ENCODE results near the gene ELFN2.
A peak's percentile ranks its signal among the peaks of the same experiment; 100 is the strongest.
"Not testable (repeated sequence)": the region's sequence is repeated elsewhere in the genome, so short reads cannot be mapped to it uniquely, and the experiment has no call there.

The ELFN2 gene, protein sequence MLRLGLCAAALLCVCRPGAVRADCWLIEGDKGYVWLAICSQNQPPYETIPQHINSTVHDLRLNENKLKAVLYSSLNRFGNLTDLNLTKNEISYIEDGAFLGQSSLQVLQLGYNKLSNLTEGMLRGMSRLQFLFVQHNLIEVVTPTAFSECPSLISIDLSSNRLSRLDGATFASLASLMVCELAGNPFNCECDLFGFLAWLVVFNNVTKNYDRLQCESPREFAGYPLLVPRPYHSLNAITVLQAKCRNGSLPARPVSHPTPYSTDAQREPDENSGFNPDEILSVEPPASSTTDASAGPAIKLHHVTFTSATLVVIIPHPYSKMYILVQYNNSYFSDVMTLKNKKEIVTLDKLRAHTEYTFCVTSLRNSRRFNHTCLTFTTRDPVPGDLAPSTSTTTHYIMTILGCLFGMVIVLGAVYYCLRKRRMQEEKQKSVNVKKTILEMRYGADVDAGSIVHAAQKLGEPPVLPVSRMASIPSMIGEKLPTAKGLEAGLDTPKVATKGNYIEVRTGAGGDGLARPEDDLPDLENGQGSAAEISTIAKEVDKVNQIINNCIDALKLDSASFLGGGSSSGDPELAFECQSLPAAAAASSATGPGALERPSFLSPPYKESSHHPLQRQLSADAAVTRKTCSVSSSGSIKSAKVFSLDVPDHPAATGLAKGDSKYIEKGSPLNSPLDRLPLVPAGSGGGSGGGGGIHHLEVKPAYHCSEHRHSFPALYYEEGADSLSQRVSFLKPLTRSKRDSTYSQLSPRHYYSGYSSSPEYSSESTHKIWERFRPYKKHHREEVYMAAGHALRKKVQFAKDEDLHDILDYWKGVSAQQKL

DNA sequence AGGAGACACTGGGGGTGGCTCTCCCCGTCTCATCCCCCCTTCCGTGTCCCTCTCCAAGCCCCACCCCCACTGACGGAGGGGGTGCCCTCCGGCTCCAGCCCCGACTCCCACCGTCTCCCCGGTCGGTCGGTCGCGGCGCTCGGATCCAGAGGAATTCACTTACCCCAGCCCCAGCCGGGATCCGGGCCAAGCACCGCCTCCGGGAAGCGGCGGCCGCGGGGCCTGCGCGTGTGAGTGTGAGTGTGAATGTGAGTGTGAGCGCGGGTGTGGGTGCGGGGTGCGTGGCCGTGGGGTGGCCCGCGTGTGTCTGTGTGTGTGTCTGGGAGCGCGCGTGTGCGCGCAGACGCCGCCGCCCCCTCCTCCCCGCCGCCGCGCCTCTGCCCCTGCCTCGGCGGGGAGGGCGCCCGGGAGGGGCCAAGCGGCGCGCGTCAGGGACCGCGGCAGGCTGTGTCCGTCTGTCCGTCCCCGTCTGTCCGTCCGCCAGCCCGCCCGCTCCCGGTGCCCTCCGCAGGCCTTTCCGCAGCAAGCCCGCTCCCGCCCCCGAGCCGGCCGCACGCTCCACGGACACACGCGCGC lies at the start of gene ELFN2:
Gene ELFN2, minus strand, starts transcription at position 345 of the 576 bp plus-strand sequence. CDS start 51,945 bp downstream, outside the sequence.
- H3K27me3 Mint-ChIP-seq, result peaks cover 94% of the 10 kb centered on the region
- H3K4me1 Mint-ChIP-seq, result peaks cover 20% of the 10 kb centered on the region
- peak within 1 kb of the TSS; percentile 38 for H3K4me3 Mint-ChIP-seq
- no peaks in the 10 kb centered on the region for H3K36me3 Mint-ChIP-seq
- H3K9me3 Mint-ChIP-seq, result no peaks in the 10 kb centered on the region
- H3K27ac Mint-ChIP-seq, result no peak within 1 kb of the TSS
- CTCF ChIA-PET, result interaction anchor here (5.1 kb wide), 1 partner anchor 111 kb away, joined by 60 read pairs; no protein-coding TSS in a partner anchor
- no peak for DNase-seq

DNA sequence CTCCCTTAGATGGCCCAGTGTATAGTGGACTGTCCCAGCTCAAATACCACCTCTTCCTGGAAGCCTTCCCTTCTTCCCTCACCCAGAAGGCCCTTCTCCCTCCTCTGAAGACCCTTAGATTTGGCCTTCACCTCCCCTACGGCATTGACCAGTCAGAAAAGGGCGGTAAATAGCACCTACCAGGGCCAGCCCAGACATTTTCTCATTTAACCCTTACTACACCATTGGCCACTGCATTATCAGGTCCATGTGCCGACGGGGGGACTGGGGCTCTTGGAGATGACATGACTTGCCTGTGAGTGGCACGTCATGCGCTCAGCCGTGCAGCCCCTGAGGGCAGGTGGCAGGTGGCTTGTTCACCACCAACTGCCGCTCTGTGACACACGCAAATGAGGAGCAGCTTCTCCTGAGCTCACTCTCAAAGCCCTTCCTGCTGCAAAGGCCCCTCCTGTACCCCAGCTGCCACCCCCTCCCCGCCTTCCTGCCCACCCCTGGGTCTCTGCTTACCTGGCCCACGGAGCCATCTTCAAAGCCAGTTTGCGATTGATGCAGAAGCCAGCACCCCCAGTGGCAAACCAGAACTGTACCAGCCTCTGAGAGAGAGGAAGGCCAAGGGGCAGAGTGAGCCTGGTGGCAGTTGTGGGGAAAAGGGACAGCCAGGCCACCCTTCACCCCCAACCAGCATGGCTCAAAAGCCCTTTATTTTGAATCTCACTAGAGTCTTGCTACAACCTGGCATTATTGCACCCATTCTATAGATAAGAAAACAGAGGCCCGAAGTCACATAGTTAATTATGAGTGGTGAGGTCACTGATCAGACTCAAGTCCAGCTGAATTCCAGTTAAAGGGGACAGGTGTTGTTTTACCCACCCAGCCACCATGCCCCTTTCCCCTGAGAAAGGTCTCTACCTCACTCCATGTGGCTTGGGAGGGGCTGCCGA lies 49.4 kb upstream of the ELFN2 start:
- CTCF ChIA-PET, result no interaction called here
- peaks cover 47% of the 10 kb centered on the region for H3K36me3 Mint-ChIP-seq
- no peaks in the 10 kb centered on the region for H3K27me3 Mint-ChIP-seq
- H3K4me1 Mint-ChIP-seq, result peaks cover 9% of the 10 kb centered on the region
- H3K4me3 Mint-ChIP-seq, result no peak overlapping the region
- peak overlapping the region; percentile 6 for H3K27ac Mint-ChIP-seq
- no peaks in the 10 kb centered on the region for H3K9me3 Mint-ChIP-seq
- DNase-seq, result no peak

DNA sequence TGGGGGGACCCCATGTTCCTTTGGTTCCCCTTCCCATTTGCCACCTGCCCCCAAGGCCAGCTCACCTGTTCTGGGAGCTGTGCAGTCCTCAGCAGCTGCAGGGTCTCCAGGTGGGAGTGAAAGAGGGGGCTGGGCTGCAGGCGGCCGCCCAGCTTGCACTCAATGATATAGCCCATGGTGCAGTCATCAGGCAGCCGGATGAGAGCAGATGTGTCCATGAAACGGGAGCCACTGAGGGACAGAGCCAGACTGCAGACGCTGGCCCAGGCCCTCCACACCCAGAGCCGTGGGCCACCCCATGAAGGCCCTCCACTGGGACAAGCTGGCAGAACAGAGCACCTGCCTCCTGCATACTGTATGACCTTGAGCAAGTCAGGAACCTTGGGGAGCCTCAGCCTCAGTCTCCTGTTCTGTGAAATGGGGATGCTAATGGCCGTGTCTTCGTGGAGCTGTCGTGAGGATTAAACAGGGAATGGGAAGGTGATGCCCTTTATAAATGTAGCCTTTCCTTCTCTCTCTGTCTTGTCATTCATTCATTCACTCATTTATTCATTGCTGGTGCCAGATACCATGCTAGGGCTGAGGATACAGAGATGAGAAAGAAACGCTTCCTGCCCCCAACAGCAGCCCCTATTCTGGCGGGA lies 47.3 kb upstream of the ELFN2 start:
- Mint-ChIP-seq H3K4me1 (no peaks in the 10 kb centered on the region), H3K36me3 (peaks cover 56% of the 10 kb centered on the region), H3K27ac (no peak overlapping the region), H3K9me3 (no peaks in the 10 kb centered on the region), H3K27me3 (no peaks in the 10 kb centered on the region), H3K4me3 (no peak overlapping the region)
- CTCF ChIA-PET, result interaction anchor here (3.5 to 4.4 kb wide), 2 partner anchors 8 to 24 kb away, joined by 26 to 55 read pairs; no protein-coding TSS in a partner anchor
- DNase-seq, result no peak

DNA sequence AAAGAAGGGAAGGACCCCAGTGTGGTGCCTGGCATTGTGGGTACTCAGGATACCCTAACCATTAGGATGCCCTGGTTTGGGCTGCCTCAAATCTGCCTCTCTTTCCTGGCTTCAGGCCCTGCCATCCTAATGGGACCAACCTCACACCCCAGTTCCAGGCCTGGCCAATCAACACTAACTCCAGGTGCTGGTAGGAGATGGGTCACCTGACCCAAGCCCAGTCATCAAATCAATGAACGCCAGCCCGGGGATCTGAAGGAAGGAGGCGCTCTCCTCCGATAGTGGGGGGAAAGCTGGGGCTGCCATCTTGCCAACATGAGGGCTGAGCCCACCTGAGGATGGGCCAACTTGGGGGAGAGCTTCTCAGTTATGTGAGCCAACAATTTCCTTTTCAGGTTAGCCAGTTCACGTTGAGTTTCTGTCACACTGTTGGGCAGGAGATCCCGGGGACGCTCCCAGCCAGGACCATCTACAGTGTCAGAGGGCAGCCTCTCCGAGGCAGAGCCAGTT lies 46.2 kb upstream of the ELFN2 start:
- H3K27ac Mint-ChIP-seq, result no peak overlapping the region
- CTCF ChIA-PET, result interaction anchor here (1.1 to 4.4 kb wide), 9 partner anchors 9 to 157 kb away, joined by 3 to 55 read pairs (median 12); no protein-coding TSS in a partner anchor
- H3K36me3 Mint-ChIP-seq, result peaks cover 57% of the 10 kb centered on the region
- no peaks in the 10 kb centered on the region for H3K27me3 Mint-ChIP-seq
- no peak overlapping the region for H3K4me3 Mint-ChIP-seq
- no peaks in the 10 kb centered on the region for H3K9me3 Mint-ChIP-seq
- DNase-seq, result no peak
- H3K4me1 Mint-ChIP-seq, result no peaks in the 10 kb centered on the region

- H3K9me3 Mint-ChIP-seq, result no peaks in the 10 kb centered on the region
- CTCF ChIA-PET, result interaction anchor here (0.7 to 4.4 kb wide), 17 partner anchors 10 to 156 kb away, joined by 3 to 55 read pairs (median 7); partner anchors contain the start of gene MFNG
- peak; percentile 65 for DNase-seq
- H3K27ac Mint-ChIP-seq, result no peak overlapping the region
- no peak overlapping the region for H3K4me3 Mint-ChIP-seq
- no peaks in the 10 kb centered on the region for H3K27me3 Mint-ChIP-seq
- H3K4me1 Mint-ChIP-seq, result no peaks in the 10 kb centered on the region
- H3K36me3 Mint-ChIP-seq, result peaks cover 58% of the 10 kb centered on the region
Measured at GRCh38 chr22:37472418-37473006, 45.2 kb upstream of the ELFN2 start.

GRCh38 chr22:37471727-37472417 lies 44.6 kb upstream of the ELFN2 start:
- Mint-ChIP-seq H3K27ac (no peak overlapping the region), H3K4me1 (no peaks in the 10 kb centered on the region), H3K27me3 (no peaks in the 10 kb centered on the region), H3K4me3 (no peak overlapping the region), H3K9me3 (no peaks in the 10 kb centered on the region), H3K36me3 (peaks cover 58% of the 10 kb centered on the region)
- CTCF ChIA-PET, result interaction anchor here (0.7 to 4.4 kb wide), 16 partner anchors 11 to 155 kb away, joined by 3 to 55 read pairs (median 8); partner anchors contain the start of gene MFNG
- DNase-seq, result no peak

DNA sequence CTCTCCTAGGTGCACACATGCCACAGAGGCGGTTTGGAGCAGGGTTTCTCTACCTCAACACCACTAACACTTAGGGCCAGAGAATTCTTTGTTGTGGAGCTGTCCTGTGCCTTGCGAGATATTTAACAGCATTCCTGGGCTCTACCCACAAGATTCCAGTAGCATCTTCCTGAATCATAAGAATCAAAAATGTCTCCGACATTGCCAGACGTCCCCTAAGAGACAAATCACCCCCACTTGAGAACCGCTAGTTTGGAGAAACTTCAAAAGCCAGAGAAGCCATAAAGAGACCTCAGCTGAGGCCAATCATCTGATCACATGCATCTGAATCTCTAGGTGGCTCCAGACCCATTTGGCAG lies 42.8 kb upstream of the ELFN2 start:
- Mint-ChIP-seq H3K4me3 (no peak overlapping the region), H3K4me1 (no peaks in the 10 kb centered on the region), H3K27me3 (no peaks in the 10 kb centered on the region), H3K27ac (no peak overlapping the region), H3K9me3 (no peaks in the 10 kb centered on the region), H3K36me3 (peaks cover 60% of the 10 kb centered on the region)
- DNase-seq, result no peak
- CTCF ChIA-PET, result interaction anchor here (0.6 to 1.6 kb wide), 3 partner anchors 9 to 28 kb away, joined by 3 to 5 read pairs (median 3); no protein-coding TSS in a partner anchor

DNA sequence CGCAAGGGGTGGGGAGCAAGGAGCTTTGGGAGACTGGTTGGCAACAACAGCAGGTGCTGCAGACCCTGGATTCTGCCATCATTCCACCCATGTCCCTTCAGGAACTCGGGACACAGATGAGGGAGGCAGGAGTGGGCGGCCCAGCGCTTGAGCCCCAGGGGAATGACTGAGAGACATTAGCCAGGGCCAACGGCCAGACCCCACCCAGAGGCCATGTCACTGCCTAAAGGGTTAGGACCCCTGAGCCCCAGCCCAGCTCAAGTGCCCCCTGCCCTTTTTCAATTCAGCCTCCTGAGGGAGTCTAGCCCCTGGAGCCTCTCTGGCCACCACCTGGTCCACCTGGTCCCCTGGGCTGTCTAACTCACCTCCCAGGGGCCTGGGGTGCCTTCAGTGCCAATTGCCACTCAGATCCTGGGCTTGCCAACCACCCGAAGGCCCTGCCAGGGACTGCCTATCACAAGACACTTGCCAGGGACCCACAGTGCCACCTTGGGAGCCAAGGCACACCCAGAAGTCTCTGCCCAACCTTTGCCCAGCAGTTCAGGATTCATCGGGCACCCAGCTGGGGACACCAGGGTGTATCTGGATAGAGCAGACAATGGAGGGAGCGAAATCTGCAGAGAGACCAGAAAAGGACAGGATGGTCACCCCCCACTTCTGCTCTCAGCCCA lies 42.3 kb upstream of the ELFN2 start:
- Mint-ChIP-seq H3K36me3 (peaks cover 56% of the 10 kb centered on the region), H3K9me3 (no peaks in the 10 kb centered on the region), H3K27ac (no peak overlapping the region), H3K4me1 (peaks cover under 1% of the 10 kb centered on the region), H3K27me3 (no peaks in the 10 kb centered on the region), H3K4me3 (no peak overlapping the region)
- DNase-seq, result no peak
- CTCF ChIA-PET, result interaction anchor here (0.6 to 1.6 kb wide), 4 partner anchors 8 to 29 kb away, joined by 3 to 5 read pairs (median 4); no protein-coding TSS in a partner anchor

GRCh38 chr22:37468201-37468695 lies 41.0 kb upstream of the ELFN2 start:
- not testable (repeated sequence) for DNase-seq, H3K4me3 Mint-ChIP-seq, H3K27ac Mint-ChIP-seq, H3K4me1 Mint-ChIP-seq, H3K27me3 Mint-ChIP-seq, H3K9me3 Mint-ChIP-seq
- peaks cover 55% of the 10 kb centered on the region for H3K36me3 Mint-ChIP-seq
- CTCF ChIA-PET, result interaction anchor here (1.2 kb wide), 1 partner anchor 10 kb away, joined by 4 read pairs; no protein-coding TSS in a partner anchor

DNA sequence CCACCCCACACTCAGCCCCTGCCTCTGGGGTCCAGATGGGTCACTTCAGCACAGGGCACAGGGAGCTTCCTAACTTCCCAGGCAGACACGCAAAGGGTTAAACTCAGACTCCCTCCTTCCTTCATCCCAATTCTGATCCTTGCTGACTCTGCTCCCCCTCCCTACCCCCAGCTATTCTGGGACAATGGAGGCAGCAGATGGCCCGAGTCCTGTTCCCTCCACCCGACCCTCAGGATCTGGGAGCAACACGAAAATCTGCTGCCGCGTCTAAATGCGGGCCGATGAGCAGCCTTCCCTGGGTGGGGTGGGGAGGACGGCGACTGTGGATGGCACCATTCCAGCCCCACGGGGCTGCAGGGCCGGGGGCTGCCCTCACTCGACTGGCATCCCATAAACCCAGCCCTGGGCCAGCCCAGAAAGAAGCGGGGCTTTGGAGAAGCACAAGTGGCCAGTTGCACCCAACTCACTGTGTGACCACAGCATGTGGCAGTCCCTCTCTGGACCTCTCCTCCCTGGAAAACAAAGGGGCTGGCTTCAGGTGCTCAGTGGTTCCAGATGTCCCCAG lies 40.2 kb upstream of the ELFN2 start:
- Mint-ChIP-seq H3K27ac (no peak overlapping the region), H3K4me1 (peaks cover 2% of the 10 kb centered on the region), H3K36me3 (peaks cover 53% of the 10 kb centered on the region), H3K4me3 (no peak overlapping the region), H3K9me3 (no peaks in the 10 kb centered on the region), H3K27me3 (no peaks in the 10 kb centered on the region)
- CTCF ChIA-PET, result no interaction called here
- no peak for DNase-seq

DNA sequence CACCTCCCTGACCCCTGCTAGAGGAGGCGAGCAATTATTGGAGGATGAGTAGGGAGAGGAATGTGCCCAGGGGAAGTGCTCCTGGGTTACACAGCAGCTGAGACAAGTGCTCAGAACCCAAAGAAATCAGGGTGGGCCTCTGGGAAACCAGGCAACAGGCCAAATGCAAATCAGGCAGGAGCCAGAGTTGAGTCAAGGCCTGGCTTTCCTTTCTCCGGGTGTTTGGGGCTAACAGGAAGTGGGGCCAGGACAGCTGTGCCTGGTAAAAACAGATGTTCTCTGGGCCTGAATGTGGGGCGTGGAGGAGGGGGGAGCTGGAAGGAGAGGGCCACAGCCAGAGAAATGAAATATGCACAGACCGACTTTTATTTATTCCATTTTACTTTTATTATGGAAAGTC lies 36.9 kb upstream of the ELFN2 start:
- Mint-ChIP-seq H3K27ac (no peak overlapping the region), H3K36me3 (peaks cover 42% of the 10 kb centered on the region), H3K4me1 (peaks cover 2% of the 10 kb centered on the region), H3K27me3 (no peaks in the 10 kb centered on the region), H3K4me3 (no peak overlapping the region), H3K9me3 (no peaks in the 10 kb centered on the region)
- no peak for DNase-seq
- CTCF ChIA-PET, result no interaction called here
